ENCODE data around the gene SF3B1. TPM values are rescaled to one million over a fixed set of nuclear protein-coding genes. Genes with fewer than 3 reads are reported as not detected.

Gene SF3B1
- total and polyA plus RNA-seq, 2 donors (not counting 1 experiment from before 2014, with no cell fraction given), result 524 to 722 TPM

- no peak overlapping the region for H3K4me3 ChIP-seq (ENCODE audit: control extremely low read depth in 1 of 5, extremely low read depth in 1 of 5, insufficient read depth in 1 of 5, low read depth in 2 of 5, low read length in 4 of 5)
- Mint-ChIP-seq H3K4me3 (no peak overlapping the region), H3K27me3 (no peaks in the 10 kb centered on the region), H3K9me3 (ENCODE audit: insufficient read depth) (no peaks in the 10 kb centered on the region), H3K27ac (no peak overlapping the region), H3K4me1 (no peaks in the 10 kb centered on the region)
- peaks cover 6% of the 10 kb centered on the region for H4K20me1 ChIP-seq (ENCODE audit: control insufficient read depth, insufficient read depth, low read length, poor library complexity, severe bottlenecking)
- H3K9ac ChIP-seq (ENCODE audit: low read length), result no peak overlapping the region
- H3K36me3 ChIP-seq (replicated peaks in 1 of 2; ENCODE audit: control extremely low read depth in 1 of 2, control insufficient read depth in 1 of 2, extremely low read depth in 1 of 2, insufficient read depth in 2 of 2, low read length in 1 of 2), result peaks cover 7 to 15% of the 10 kb centered on the region in 2 experiments
- DNase-seq, result no peak
- H3K4me2 ChIP-seq (replicated peaks; ENCODE audit: low read depth, low read length, poor library complexity, severe bottlenecking), result no peak overlapping the region
- no peaks in the 10 kb centered on the region for H3K27me3 ChIP-seq (replicated peaks in 1 of 4; ENCODE audit: control extremely low read depth in 1 of 4, control insufficient read depth in 3 of 4, insufficient read depth in 4 of 4, low read length in 3 of 4)
- intact Hi-C loops (cut with micrococcal nuclease), result no loop called here
- 100% methylated on average over 5 of the region's 8 CpGs for WGBS (ENCODE audit: insufficient coverage)
- no peaks in the 10 kb centered on the region for H3K79me2 ChIP-seq (ENCODE audit: control insufficient read depth, insufficient read depth, low read length)
- H2AFZ ChIP-seq (ENCODE audit: insufficient read depth, low read depth, low read length, poor library complexity, severe bottlenecking), result no peak overlapping the region
- H3K4me1 ChIP-seq (ENCODE audit: control insufficient read depth in 2 of 2, insufficient read depth in 2 of 2, low read length in 2 of 2), result no peaks in the 10 kb centered on the region
- ATAC-seq (ENCODE audit: low read depth), result no peak
- TF ChIP-seq CTCF (IDR thresholded peaks at IDR 0.05), result no peak
- CTCF ChIA-PET, result no interaction called here
- no peak overlapping the region for H3K27ac ChIP-seq (ENCODE audit: low read length in 2 of 2)
- POLR2A ChIA-PET, result no interaction called here
- H3K9me3 ChIP-seq (ENCODE audit: control extremely low read depth in 1 of 3, control insufficient read depth in 2 of 3, insufficient read depth in 1 of 3, low read length in 2 of 3), result no peaks in the 10 kb centered on the region
Measured at GRCh38 chr2:197387179-197387578, 47.6 kb downstream of the SF3B1 start.

GRCh38 chr2:197386242-197386641, 48.6 kb downstream of the SF3B1 start:
- WGBS (ENCODE audit: insufficient coverage), result 100% methylated on average over 1 of the region's 2 CpGs
- H4K20me1 ChIP-seq (ENCODE audit: control insufficient read depth, insufficient read depth, low read length, poor library complexity, severe bottlenecking), result peaks cover under 1% of the 10 kb centered on the region
- H3K4me3 ChIP-seq (ENCODE audit: control extremely low read depth in 1 of 5, extremely low read depth in 1 of 5, insufficient read depth in 1 of 5, low read depth in 2 of 5, low read length in 4 of 5), result no peak overlapping the region
- H3K4me2 ChIP-seq (replicated peaks; ENCODE audit: low read depth, low read length, poor library complexity, severe bottlenecking), result no peak overlapping the region
- no peaks in the 10 kb centered on the region for H3K27me3 Mint-ChIP-seq
- H3K79me2 ChIP-seq (ENCODE audit: control insufficient read depth, insufficient read depth, low read length), result no peaks in the 10 kb centered on the region
- H3K9ac ChIP-seq (ENCODE audit: low read length), result no peak overlapping the region
- no peak for DNase-seq
- H3K4me3 Mint-ChIP-seq, result no peak overlapping the region
- H3K27ac Mint-ChIP-seq, result no peak overlapping the region
- intact Hi-C loops (cut with micrococcal nuclease), result no loop called here
- no peaks in the 10 kb centered on the region for H3K4me1 Mint-ChIP-seq
- ChIA-PET POLR2A (no interaction called here), CTCF (no interaction called here)
- no peak overlapping the region for H3K27ac ChIP-seq (ENCODE audit: low read length in 2 of 2)
- H3K9me3 ChIP-seq (ENCODE audit: control extremely low read depth in 1 of 3, control insufficient read depth in 2 of 3, insufficient read depth in 1 of 3, low read length in 2 of 3), result no peaks in the 10 kb centered on the region
- H2AFZ ChIP-seq (ENCODE audit: insufficient read depth, low read depth, low read length, poor library complexity, severe bottlenecking), result no peak overlapping the region
- no peaks in the 10 kb centered on the region for H3K4me1 ChIP-seq (ENCODE audit: control insufficient read depth in 2 of 2, insufficient read depth in 2 of 2, low read length in 2 of 2)
- ATAC-seq (ENCODE audit: low read depth), result no peak
- no peaks in the 10 kb centered on the region for H3K27me3 ChIP-seq (replicated peaks in 1 of 4; ENCODE audit: control extremely low read depth in 1 of 4, control insufficient read depth in 3 of 4, insufficient read depth in 4 of 4, low read length in 3 of 4)
- peaks cover 4 to 5% of the 10 kb centered on the region in 2 experiments for H3K36me3 ChIP-seq (replicated peaks in 1 of 2; ENCODE audit: control extremely low read depth in 1 of 2, control insufficient read depth in 1 of 2, extremely low read depth in 1 of 2, insufficient read depth in 2 of 2, low read length in 1 of 2)
- H3K9me3 Mint-ChIP-seq (ENCODE audit: insufficient read depth), result no peaks in the 10 kb centered on the region
- no peak for TF ChIP-seq CTCF (IDR thresholded peaks at IDR 0.05)
- TF ChIP-seq EZH2 (IDR thresholded peaks at IDR 0.05; ENCODE audit: borderline replicate concordance, insufficient read depth, low read depth, low read length, poor library complexity, severe bottlenecking), result no peak
